ENCODE data around the gene SGPP2.

Gene SGPP2

GRCh38 chr2:222545823-222546795 lies 121.8 kb downstream of the SGPP2 start:
- Histone ChIP-seq H3K4me1 (ENCODE audit: control insufficient read depth in 1 of 2, insufficient read depth in 1 of 2, low read depth in 1 of 2, low read length in 1 of 2) (no peaks in the 10 kb centered on the region), H3K27me3 (peaks cover 65% of the 10 kb centered on the region), H3K4me3 (ENCODE audit: low read depth in 1 of 2, low read length in 1 of 2) (no peak overlapping the region), H3K36me3 (no peaks in the 10 kb centered on the region), H3K27ac (no peak overlapping the region), H3K9me3 (no peaks in the 10 kb centered on the region)
- TF ChIP-seq, protein P1, sequence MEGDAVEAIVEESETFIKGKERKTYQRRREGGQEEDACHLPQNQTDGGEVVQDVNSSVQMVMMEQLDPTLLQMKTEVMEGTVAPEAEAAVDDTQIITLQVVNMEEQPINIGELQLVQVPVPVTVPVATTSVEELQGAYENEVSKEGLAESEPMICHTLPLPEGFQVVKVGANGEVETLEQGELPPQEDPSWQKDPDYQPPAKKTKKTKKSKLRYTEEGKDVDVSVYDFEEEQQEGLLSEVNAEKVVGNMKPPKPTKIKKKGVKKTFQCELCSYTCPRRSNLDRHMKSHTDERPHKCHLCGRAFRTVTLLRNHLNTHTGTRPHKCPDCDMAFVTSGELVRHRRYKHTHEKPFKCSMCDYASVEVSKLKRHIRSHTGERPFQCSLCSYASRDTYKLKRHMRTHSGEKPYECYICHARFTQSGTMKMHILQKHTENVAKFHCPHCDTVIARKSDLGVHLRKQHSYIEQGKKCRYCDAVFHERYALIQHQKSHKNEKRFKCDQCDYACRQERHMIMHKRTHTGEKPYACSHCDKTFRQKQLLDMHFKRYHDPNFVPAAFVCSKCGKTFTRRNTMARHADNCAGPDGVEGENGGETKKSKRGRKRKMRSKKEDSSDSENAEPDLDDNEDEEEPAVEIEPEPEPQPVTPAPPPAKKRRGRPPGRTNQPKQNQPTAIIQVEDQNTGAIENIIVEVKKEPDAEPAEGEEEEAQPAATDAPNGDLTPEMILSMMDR (IDR thresholded peaks at IDR 0.05), result no peak

GRCh38 chr2:222547083-222547482 lies 122.7 kb downstream of the SGPP2 start:
- H3K27me3 ChIP-seq, result peaks cover 70% of the 10 kb centered on the region
- no peak overlapping the region for H3K4me3 ChIP-seq (ENCODE audit: low read depth in 1 of 2, low read length in 1 of 2)
- TF ChIP-seq, protein P1 (IDR thresholded peaks at IDR 0.05), result no peak
- H3K9me3 ChIP-seq, result no peaks in the 10 kb centered on the region
- no peaks in the 10 kb centered on the region for H3K4me1 ChIP-seq (ENCODE audit: control insufficient read depth in 1 of 2, insufficient read depth in 1 of 2, low read depth in 1 of 2, low read length in 1 of 2)
- H3K36me3 ChIP-seq, result no peaks in the 10 kb centered on the region
- no peak overlapping the region for H3K27ac ChIP-seq

GRCh38 chr2:222548992-222549391 lies 124.6 kb downstream of the SGPP2 start:
- TF ChIP-seq, protein P1 (IDR thresholded peaks at IDR 0.05), result no peak
- Histone ChIP-seq H3K4me1 (ENCODE audit: control insufficient read depth in 1 of 2, insufficient read depth in 1 of 2, low read depth in 1 of 2, low read length in 1 of 2) (no peaks in the 10 kb centered on the region), H3K27me3 (peaks cover 88% of the 10 kb centered on the region)

DNA sequence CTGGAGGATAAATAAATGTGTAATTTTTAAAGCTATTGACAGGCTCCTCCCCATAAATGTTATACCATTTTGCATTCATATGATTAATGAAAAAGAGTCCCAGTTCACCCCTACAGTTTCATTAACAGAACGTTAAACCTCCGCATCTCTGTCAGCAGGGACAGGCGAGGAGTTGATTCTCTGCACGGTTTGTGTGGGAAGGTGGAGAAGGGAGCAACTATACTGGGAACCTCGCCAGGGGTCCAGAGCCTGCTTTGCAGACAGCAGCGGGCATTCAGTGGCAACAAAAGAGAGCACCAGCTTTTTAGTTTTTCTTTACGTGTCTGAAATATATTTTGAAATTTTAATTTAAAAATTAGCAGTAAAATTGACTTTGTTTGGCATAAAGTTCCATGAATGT lies 130.2 kb downstream of the SGPP2 start:
- Histone ChIP-seq H3K9me3 (no peaks in the 10 kb centered on the region), H3K4me3 (ENCODE audit: low read depth in 1 of 2, low read length in 1 of 2) (no peak overlapping the region), H3K4me1 (ENCODE audit: control insufficient read depth in 1 of 2, insufficient read depth in 1 of 2, low read depth in 1 of 2, low read length in 1 of 2) (peaks cover 0 to 8% of the 10 kb centered on the region in 2 experiments), H3K27me3 (peaks cover 81% of the 10 kb centered on the region), H3K36me3 (no peaks in the 10 kb centered on the region), H3K27ac (no peak overlapping the region)
- TF ChIP-seq, protein P1 (IDR thresholded peaks at IDR 0.05), result no peak

More at GRCh38 chr2:222548992-222549391, 124.6 kb downstream of the SGPP2 start:
- no peak overlapping the region for H3K4me3 ChIP-seq (ENCODE audit: low read depth in 1 of 2, low read length in 1 of 2)
- H3K9me3 ChIP-seq, result no peaks in the 10 kb centered on the region
- H3K36me3 ChIP-seq, result no peaks in the 10 kb centered on the region
- H3K27ac ChIP-seq, result no peak overlapping the region

DNA sequence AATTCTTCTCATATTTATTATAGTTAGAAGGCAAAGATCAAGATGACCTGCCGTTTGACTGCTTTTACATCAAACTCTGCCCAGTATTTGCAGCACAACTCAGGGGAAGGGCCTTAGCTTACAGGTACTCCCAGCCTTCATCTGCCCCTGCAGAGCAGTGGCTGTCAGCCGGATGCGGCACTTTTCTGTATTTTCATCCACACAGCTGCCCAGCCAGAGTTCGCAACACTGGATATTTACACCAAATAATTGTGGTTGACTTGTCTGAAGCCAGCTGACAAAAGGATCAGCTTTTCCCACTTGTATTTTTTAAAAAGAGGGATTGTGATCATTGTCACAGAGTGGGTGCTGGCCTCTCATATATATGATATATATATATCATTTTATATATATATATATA lies 136.8 kb downstream of the SGPP2 start:
- Histone ChIP-seq H3K36me3 (no peaks in the 10 kb centered on the region), H3K4me3 (ENCODE audit: low read depth in 1 of 2, low read length in 1 of 2) (no peak overlapping the region), H3K27ac (no peak overlapping the region), H3K9me3 (no peaks in the 10 kb centered on the region), H3K27me3 (peaks cover 20% of the 10 kb centered on the region), H3K4me1 (ENCODE audit: control insufficient read depth in 1 of 2, insufficient read depth in 1 of 2, low read depth in 1 of 2, low read length in 1 of 2) (peaks cover 0 to 8% of the 10 kb centered on the region in 2 experiments)
- TF ChIP-seq, protein P1 (IDR thresholded peaks at IDR 0.05), result no peak

Measured in neutrophil (primary cell).